Ecto neural progenitor cell (in vitro differentiated cells): ENCODE data around the gene CCDC110.
"Not testable (repeated sequence)": the region's sequence is repeated elsewhere in the genome, so short reads cannot be mapped to it uniquely, and the experiment has no call there.

Source experiments
- DNase-seq: peaks from one replicate; pipeline ENCODE4 v3.0.0-alpha.2; 2018; ENCODE audit warnings: low spot score

CCDC110 gene

GRCh38 chr4:185471235-185472102, at the start of gene CCDC110:
CCDC110 (minus strand) TSS chr4:185471733; CDS start chr4:185471683, 50 bp downstream.
- peak; percentile 95 for DNase-seq

GRCh38 chr4:185520119-185520518, 48.6 kb upstream of the CCDC110 start:
- no peak for DNase-seq

GRCh38 chr4:185518494-185518893, 47.0 kb upstream of the CCDC110 start:
- DNase-seq, result no peak

GRCh38 chr4:185518069-185518468, 46.5 kb upstream of the CCDC110 start:
- DNase-seq, result no peak

- no peak for DNase-seq
Observed at GRCh38 chr4:185515248-185515647, 43.7 kb upstream of the CCDC110 start.

- no peak for DNase-seq
Observed at GRCh38 chr4:185514182-185514697, 42.7 kb upstream of the CCDC110 start.

GRCh38 chr4:185513489-185514181, 42.1 kb upstream of the CCDC110 start:
- no peak for DNase-seq

GRCh38 chr4:185512516-185512915, 41.0 kb upstream of the CCDC110 start:
- no peak for DNase-seq

- DNase-seq, result not testable (repeated sequence)
Observed at GRCh38 chr4:185511243-185511642, 39.7 kb upstream of the CCDC110 start.

GRCh38 chr4:185510806-185511205, 39.3 kb upstream of the CCDC110 start:
- DNase-seq, result no peak

GRCh38 chr4:185508181-185508580, 36.6 kb upstream of the CCDC110 start:
- DNase-seq, result no peak

- DNase-seq, result no peak
Observed at GRCh38 chr4:185506422-185506821, 34.9 kb upstream of the CCDC110 start.

- no peak for DNase-seq
Observed at GRCh38 chr4:185504098-185505047, 32.8 kb upstream of the CCDC110 start.

- no peak for DNase-seq
Observed at GRCh38 chr4:185502386-185502785, 30.9 kb upstream of the CCDC110 start.

GRCh38 chr4:185500576-185500975, 29.0 kb upstream of the CCDC110 start:
- no peak for DNase-seq

GRCh38 chr4:185500035-185500434, 28.5 kb upstream of the CCDC110 start:
- DNase-seq, result no peak

- no peak for DNase-seq
Observed at GRCh38 chr4:185488650-185489049, 17.1 kb upstream of the CCDC110 start.

- no peak for DNase-seq
Observed at GRCh38 chr4:185481401-185481800, 9.9 kb upstream of the CCDC110 start.

- DNase-seq, result no peak
Observed at GRCh38 chr4:185480016-185480732, 8.6 kb upstream of the CCDC110 start.

- DNase-seq, result no peak
Observed at GRCh38 chr4:185479507-185479971, 8.0 kb upstream of the CCDC110 start.

GRCh38 chr4:185473247-185473646, 1.7 kb upstream of the CCDC110 start:
- no peak for DNase-seq
